ENCODE measurements around the gene SIGLEC1.
A peak's percentile ranks its signal among the peaks of the same experiment; 100 is the strongest.

The SIGLEC1 gene

GRCh38 chr20:3727401-3728021 lies 15.1 kb upstream of the SIGLEC1 start:
- no peak for DNase-seq

- no peak for DNase-seq
These were observed 12.0 kb upstream of the SIGLEC1 start for GRCh38 chr20:3724356-3724755.

- DNase-seq = no peak
These were observed 10.9 kb upstream of the SIGLEC1 start for GRCh38 chr20:3723284-3723683.

GRCh38 chr20:3721912-3722311 lies 9.5 kb upstream of the SIGLEC1 start:
- no peak for DNase-seq

- DNase-seq = no peak
These were observed 8.2 kb upstream of the SIGLEC1 start for GRCh38 chr20:3720626-3721025.

GRCh38 chr20:3720068-3720467 lies 7.7 kb upstream of the SIGLEC1 start:
- no peak for DNase-seq

GRCh38 chr20:3719046-3719445 lies 6.6 kb upstream of the SIGLEC1 start:
- no peak for DNase-seq

GRCh38 chr20:3716195-3716834 lies 3.9 kb upstream of the SIGLEC1 start:
- DNase-seq = peak; percentile 67

GRCh38 chr20:3714092-3714491 lies 1.7 kb upstream of the SIGLEC1 start:
- no peak for DNase-seq

- no peak for DNase-seq
These were observed 887 bp downstream of the SIGLEC1 start for GRCh38 chr20:3711484-3711941.

- peak; percentile 84 for DNase-seq
These were observed 1.5 kb downstream of the SIGLEC1 start for GRCh38 chr20:3710703-3711483.

- no peak for DNase-seq
These were observed 2.4 kb downstream of the SIGLEC1 start for GRCh38 chr20:3710011-3710466.

GRCh38 chr20:3707508-3707899 lies 4.9 kb downstream of the SIGLEC1 start:
- DNase-seq = no peak

GRCh38 chr20:3706774-3707507 lies 5.5 kb downstream of the SIGLEC1 start:
- DNase-seq = no peak

- no peak for DNase-seq
These were observed 6.2 kb downstream of the SIGLEC1 start for GRCh38 chr20:3705970-3706739.

GRCh38 chr20:3705491-3705969 lies 6.9 kb downstream of the SIGLEC1 start:
- no peak for DNase-seq

GRCh38 chr20:3704087-3704486 lies 8.3 kb downstream of the SIGLEC1 start:
- DNase-seq = no peak

GRCh38 chr20:3702611-3703391 lies 9.6 kb downstream of the SIGLEC1 start:
- no peak for DNase-seq

GRCh38 chr20:3701061-3701998 lies 11.1 kb downstream of the SIGLEC1 start:
- DNase-seq = no peak

GRCh38 chr20:3699037-3699436 lies 13.4 kb downstream of the SIGLEC1 start:
- no peak for DNase-seq
